ENCODE data around the gene OTULIN.

Gene OTULIN

GRCh38 chr5:14671414-14671813 is 6.9 kb downstream of the OTULIN start:
- TF ChIP-seq CTCF (IDR thresholded peaks at IDR 0.05; ENCODE audit: borderline replicate concordance, control extremely low read depth, extremely low read depth, insufficient read depth, missing control alignments) = no peak
- DNase-seq (ENCODE audit: low spot score) = peak; percentile 42
- in situ Hi-C loops (cut with MboI; ENCODE audit: low sequenced_read_pairs, unreplicated experiment) = loop anchor here (25.0 kb wide), 1 partner anchor 509 kb away; no protein-coding TSS in a partner anchor

GRCh38 chr5:14672082-14672481 is 7.6 kb downstream of the OTULIN start:
- no peak for TF ChIP-seq CTCF (IDR thresholded peaks at IDR 0.05; ENCODE audit: borderline replicate concordance, control extremely low read depth, extremely low read depth, insufficient read depth, missing control alignments)
- in situ Hi-C loops (cut with MboI; ENCODE audit: low sequenced_read_pairs, unreplicated experiment) = loop anchor here (25.0 kb wide), 1 partner anchor 510 kb away; no protein-coding TSS in a partner anchor
- DNase-seq (ENCODE audit: low spot score) = no peak

- no peak for TF ChIP-seq CTCF (IDR thresholded peaks at IDR 0.05; ENCODE audit: borderline replicate concordance, control extremely low read depth, extremely low read depth, insufficient read depth, missing control alignments)
- DNase-seq (ENCODE audit: low spot score) = no peak
- in situ Hi-C loops (cut with MboI; ENCODE audit: low sequenced_read_pairs, unreplicated experiment) = loop anchor here (25.0 kb wide), 1 partner anchor 510 kb away; no protein-coding TSS in a partner anchor
Measured at GRCh38 chr5:14672484-14673394, 8.2 kb downstream of the OTULIN start.

GRCh38 chr5:14673443-14673842 is 8.9 kb downstream of the OTULIN start:
- in situ Hi-C loops (cut with MboI; ENCODE audit: low sequenced_read_pairs, unreplicated experiment) = loop anchor here (25.0 kb wide), 1 partner anchor 511 kb away; no protein-coding TSS in a partner anchor
- DNase-seq (ENCODE audit: low spot score) = no peak
- TF ChIP-seq CTCF (IDR thresholded peaks at IDR 0.05; ENCODE audit: borderline replicate concordance, control extremely low read depth, extremely low read depth, insufficient read depth, missing control alignments) = no peak

- no peak for TF ChIP-seq CTCF (IDR thresholded peaks at IDR 0.05; ENCODE audit: borderline replicate concordance, control extremely low read depth, extremely low read depth, insufficient read depth, missing control alignments)
- in situ Hi-C loops (cut with MboI; ENCODE audit: low sequenced_read_pairs, unreplicated experiment) = loop anchor here (25.0 kb wide), 1 partner anchor 513 kb away; no protein-coding TSS in a partner anchor
- DNase-seq (ENCODE audit: low spot score) = no peak
Measured at GRCh38 chr5:14674983-14675854, 10.7 kb downstream of the OTULIN start.

GRCh38 chr5:14675865-14676300 is 11.4 kb downstream of the OTULIN start:
- peak; percentile 38 for DNase-seq (ENCODE audit: low spot score)
- in situ Hi-C loops (cut with MboI; ENCODE audit: low sequenced_read_pairs, unreplicated experiment) = no loop called here
- no peak for TF ChIP-seq CTCF (IDR thresholded peaks at IDR 0.05; ENCODE audit: borderline replicate concordance, control extremely low read depth, extremely low read depth, insufficient read depth, missing control alignments)
